CD4-positive, alpha-beta T cell treated with Interleukin-1 beta for 1 hour (primary cell): Measurements from ENCODE around the gene CRCP.
A peak's percentile ranks its signal among the peaks of the same experiment; 100 is the strongest.
"Not testable (repeated sequence)": the region's sequence is repeated elsewhere in the genome, so short reads cannot be mapped to it uniquely, and the experiment has no call there.

Experiments used
- DNase-seq, 2 donors: peaks; one replicate each; pipeline ENCODE4 v3.0.0-alpha.2; 2020 to 2022

The CRCP gene

DNA sequence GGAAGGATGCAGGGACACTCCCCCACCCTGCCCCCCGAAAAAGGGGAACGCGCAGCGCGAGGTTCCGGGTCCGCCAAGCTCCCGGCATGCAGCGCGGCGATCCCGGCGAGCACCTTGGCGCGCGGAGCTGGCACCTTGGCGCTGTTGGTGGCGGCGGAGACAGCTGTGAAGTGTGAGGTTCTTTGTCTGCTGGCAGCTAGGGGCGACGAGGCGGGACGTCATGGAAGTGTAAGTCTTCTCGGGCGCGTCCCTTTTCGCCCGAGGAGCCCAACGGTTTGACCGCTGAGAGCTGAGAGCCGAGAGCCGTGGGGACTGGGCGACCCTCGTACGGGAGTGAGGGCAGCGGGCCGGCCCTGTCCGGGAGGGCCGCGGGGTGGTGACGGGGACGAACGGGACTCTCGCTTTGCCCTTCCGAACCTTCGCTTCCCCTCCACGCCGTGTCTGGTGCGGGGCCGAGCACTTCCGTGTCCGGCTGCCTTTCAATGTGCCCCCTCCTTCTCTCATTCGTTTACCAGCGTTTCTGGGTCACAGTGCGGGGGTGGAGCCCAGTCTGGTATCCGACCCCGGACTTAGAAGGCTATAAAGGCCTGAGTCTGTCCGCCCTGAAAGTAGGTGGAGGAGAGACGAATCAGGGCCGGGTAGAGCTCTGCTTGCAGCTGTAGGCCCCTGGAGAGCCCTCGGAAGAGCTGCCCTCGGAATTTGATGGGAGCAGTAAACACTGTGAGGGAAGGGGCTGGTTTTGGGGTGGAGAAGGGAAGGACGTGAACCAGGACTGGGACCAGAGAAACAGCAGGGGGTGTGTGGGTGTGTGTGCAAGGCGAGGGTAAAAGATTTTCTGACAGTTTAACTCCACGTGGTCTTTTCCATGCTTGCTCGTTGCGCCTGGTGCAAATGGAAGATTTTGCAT, at the start of gene CRCP:
Gene CRCP (plus strand): TSS at position 105 of the 907 bp plus-strand sequence. CDS start 116 bp downstream, at position 221.
- peak; percentile 84 to 85 for DNase-seq

DNA sequence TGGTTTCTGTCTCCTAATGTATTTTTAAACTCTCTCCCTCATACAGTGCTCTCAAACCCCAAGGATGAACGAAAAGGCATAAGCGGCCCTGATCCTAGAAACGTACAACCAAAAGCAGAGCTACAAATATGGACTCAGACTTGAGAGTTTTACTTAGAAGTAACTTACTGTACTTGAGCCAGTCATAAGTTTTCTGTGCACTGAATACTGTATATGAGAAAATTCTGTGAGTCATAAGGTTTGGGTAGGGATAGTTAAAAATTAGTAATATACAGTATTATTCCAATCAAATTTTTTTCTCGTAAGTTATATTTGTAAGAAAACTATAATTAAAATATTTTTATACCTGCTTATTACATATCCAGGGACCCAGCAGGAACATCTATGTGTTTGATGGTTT, 44.9 kb upstream of the CRCP start:
- no peak for DNase-seq

DNA sequence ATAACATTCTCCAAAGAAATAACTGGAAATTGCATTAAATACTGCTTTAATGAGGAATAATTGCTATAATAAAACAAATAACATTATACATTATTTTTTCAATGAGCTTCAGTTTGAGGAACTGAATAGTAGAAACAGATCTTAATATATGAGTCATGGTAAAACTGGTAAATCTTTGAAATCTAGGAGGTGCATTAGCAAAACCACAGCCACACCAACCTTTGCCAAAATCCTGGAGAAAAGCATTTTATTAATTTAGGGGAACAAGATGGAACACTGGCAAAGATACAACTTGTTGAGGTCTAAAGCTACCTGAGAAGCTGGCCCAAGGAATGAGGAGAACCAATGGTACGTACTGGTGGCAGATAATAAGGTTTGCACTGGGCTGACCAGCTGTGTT, 44.4 kb upstream of the CRCP start:
- no peak for DNase-seq

DNA sequence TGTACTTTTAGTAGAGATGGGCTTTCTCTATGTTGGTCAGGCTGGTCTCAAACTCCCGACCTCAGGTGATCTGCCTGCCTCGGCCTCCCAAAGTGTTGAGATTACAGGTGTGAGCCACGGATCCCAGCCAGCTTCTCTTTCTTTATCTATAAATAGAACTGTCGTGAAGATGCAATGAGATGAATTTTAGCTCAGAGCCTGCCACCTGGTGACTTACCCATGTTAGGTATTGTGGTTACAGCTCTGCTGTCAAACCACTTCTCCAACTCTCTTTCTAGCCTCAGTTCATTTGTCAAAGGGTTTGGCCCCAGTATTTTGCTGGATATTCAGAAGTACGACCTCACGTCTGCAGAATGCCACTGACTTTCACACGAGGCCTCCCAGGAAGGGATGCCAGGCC, 42.4 kb upstream of the CRCP start:
- DNase-seq, result not testable (repeated sequence)

DNA sequence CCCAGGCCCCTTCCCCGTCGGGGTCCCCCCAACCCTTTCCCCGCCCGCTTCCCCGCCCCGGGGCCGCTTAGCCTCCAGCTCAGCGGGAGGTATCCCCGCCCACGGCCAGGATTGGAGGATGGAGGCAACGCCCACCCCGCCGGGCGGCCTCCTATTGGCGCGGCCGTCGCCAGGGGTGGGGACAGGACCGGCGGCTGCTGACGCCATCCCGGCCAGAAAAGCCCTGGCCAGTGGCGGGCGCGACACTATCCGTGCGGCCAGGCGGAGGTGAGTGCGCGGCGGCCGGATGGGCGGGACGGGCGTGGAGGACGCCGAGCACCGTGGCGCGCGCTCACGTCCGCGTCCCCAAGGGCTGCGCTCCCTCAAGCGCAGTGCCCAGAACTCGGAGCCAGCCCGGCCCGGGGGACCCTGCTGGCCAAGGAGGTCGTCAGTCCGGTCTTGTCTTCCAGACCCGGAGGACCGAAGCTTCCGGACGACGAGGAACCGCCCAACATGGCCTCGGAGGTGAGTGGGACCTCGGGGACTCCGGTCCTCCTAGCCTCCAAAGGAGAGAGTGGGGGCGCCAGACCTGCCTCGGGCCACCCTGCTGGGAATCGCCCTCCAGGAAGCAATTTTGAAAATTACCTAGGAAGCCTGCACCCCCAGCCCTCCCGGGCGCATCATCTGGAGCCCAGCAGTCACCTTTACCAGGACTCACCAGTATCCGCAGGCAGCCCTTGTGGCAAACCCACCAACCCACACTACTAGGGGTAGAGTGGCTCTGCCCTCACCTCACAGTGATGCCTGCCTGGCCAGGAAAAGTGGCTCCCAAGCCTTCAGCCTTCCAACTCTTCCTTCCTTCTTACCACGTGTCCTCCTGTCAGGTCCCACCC, 38.8 kb upstream of the CRCP start, which contains the start of gene ASL:
Gene ASL (plus strand): TSS at position 230 of the 872 bp plus-strand sequence. CDS start 263 bp downstream, at position 493.
- DNase-seq, result peak; percentile 89 to 90

DNA sequence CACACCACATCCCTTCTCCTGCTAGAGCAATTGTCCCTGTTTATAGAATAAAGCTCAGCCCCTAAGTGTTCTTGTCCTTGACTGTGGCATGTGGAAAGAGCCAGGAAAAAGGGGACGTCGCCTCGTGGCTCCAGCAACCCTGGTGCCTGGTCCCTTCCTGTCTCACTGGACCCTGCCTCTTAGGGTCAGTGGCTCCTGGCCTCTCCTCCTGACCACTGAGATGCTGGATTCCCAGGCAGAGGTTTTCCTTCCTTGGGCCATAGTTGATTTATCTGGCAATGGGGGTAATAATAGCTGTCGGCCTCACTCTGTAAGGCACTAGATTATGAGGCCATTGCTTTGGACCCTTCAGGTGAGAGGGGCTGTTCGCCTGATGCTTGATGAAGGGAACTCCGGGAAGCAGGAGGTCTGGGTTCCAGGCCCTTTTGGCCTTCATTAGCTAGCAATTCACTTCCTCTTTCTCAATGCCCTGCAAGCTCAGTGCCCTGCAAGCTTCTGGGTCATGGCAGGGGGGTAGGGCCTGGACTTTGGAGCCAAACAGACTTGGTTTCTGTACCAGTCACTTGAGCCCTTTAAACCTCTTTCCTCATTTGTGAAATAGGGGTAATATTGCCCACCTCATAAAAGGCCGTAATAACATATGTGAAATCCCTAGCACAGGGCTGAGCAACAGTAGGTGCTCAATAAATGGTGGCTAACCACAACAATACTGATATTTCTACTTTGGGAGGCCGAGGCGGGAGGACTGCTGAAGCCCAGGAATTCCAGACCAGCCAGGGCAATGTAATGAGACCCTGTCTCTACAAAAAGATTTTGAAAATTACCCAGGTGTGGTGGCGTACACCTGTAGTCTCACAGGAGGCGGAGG, 38.0 kb upstream of the CRCP start:
- DNase-seq, result no peak

DNA sequence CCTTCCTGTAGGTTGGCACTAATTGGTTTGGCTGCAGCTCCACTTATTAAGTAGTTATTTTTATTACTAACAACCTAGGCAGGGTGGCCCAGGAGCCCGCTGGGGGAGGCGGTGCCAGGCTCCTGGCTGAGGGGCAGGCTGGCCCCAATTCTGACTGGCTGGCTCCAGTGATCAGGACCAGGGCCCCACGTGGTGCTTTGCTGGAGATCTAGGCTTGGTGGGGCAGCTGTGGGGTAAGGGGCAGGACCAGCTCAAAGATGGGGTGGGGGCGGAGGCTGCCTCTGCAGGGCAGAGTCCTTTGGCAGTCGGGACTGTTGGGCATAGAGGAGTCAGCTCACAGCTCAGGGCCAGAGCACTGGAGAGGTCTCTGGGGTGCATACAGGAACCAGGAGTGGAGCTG, 36.6 kb upstream of the CRCP start:
- no peak for DNase-seq

DNA sequence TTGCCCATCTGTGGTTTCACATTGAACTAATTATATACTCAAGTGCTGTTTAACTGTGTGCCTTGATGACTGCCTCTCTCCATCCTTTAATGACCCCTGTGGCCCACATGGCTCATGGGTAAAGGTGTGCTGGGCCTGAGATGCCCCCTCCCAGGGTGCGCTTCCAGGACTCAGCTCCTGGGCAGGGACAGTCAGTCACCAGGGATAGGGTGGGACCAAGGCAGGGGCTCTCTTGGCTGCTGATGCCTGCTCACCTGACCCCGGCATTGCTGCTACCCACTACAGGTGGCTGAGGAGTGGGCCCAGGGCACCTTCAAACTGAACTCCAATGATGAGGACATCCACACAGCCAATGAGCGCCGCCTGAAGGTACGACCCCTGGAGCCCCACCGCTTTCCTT, 32.6 kb upstream of the CRCP start:
- DNase-seq, result no peak

DNA sequence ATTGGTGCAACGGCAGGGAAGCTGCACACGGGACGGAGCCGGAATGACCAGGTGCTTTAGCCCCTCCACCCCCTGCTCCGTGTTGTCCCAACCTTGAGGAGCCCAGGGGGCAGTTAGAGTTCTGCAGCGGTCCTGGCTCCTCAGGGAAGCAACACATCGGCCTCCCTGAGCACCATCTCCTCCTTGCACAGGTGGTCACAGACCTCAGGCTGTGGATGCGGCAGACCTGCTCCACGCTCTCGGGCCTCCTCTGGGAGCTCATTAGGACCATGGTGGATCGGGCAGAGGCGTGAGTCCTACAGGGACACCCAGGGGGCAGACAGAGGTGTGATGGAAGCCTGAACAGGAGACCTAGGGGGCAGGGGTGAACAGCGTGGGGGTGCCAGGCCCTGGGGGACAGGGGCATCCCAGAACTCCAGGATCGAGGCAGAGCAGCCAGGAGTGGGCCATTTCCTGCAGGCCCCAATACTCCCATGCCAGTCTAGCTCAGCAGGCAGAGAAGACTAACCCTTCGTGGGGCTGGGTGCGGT, 31.7 kb upstream of the CRCP start:
- no peak for DNase-seq

DNA sequence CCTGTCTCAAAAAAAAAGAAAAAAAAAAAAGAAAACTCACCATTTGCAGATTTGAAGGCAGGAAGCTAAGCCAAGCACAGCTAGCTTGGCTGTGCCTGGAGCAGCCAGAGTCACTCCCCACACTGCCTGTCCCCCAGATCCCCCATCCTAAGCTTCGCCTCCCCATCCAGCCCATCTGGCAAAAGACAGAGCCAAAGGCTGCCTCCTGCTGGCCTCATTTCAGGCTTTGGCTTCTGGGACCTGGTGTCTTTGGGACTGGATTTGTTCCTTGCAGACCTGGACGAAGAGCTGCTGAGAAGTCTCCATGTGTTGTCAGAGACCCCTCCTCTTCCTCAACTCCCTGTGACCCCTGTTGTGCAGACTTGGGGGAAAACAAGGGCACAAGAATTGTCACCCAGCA, 31.0 kb upstream of the CRCP start:
- no peak for DNase-seq

DNA sequence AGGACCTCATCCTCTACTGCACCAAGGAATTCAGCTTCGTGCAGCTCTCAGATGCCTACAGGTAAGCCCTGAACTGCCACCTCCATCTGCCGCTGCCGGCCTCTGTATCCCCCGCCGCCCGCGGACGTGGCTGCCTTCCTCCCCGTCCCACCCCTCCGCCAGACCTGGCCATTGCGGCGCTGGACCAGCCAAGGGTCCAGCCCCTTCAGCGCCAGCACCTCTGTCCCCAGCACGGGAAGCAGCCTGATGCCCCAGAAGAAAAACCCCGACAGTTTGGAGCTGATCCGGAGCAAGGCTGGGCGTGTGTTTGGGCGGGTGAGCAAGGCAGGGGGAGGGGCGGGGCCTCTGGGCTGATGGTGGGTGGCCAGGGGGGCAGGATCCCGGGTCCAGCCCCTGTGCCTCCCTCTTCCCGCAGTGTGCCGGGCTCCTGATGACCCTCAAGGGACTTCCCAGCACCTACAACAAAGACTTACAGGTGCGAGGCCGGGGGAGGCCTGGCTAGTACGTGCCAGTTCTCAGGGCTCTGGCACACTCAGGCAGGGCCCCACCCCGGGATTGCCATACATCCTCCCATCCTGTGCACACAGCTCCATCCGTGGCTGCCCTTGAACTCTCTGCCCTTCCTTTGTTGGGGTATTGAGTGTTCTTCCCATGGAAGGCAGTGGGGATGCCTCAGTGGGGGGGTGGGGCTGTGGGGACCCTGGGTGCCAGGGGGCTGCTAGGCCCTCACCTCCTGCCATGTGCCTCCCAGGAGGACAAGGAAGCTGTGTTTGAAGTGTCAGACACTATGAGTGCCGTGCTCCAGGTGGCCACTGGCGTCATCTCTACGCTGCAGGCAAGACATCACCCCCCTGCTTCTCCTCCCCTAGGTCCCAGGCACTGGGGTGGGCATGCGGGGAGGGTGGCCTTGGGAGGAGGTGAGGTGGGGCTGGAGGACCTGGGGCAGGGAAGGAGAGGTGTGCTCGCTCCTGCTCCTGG, 25.5 kb upstream of the CRCP start:
- no peak for DNase-seq

DNA sequence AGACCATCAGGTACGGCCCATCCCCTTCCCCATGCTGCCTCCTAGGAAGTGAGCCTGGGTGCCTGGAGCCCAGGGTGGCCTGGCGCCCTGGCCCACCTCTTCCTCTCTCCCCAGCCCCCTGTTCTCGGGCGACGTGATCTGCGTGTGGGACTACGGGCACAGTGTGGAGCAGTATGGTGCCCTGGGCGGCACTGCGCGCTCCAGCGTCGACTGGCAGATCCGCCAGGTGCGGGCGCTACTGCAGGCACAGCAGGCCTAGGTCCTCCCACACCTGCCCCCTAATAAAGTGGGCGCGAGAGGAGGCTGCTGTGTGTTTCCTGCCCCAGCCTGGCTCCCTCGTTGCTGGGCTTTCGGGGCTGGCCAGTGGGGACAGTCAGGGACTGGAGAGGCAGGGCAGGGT, 22.0 kb upstream of the CRCP start:
- DNase-seq, result no peak

DNA sequence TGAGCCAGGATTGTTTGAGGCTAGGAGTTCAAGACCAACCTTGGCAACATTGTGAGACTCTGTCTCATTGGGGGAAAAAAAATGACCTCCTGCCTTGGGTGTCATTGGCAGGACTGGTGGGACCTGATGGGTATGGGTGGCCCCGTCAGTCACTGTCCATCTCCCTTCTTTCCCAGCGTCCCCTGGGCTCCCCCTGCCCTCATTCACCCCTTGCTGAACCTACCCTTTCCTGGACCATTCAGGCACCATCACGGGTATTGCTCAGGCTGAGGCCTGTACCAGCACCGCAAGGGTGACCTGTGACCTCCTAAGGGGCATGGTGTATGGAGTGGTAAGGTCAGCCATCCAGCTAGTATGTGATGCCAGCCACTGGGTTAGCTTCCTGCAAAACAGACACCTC, 19.6 kb upstream of the CRCP start:
- no peak for DNase-seq

DNA sequence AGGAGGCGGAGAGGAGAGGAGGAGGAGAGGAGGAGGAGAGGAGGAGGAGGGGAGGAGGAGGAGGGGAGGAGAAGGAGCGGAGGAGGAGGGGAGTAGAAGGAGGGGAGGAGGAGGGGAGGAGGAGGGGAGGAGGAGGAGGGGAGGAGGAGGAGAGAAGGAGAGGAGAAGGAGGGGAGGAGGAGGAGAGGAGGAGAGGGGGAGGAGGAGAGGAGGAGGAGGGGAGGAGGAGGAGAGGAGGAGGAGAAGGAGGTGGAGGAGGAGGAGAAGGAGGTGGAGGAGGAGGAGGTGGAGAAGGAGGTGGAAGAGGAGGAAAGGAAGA, 15.5 kb upstream of the CRCP start:
- DNase-seq, result no peak

DNA sequence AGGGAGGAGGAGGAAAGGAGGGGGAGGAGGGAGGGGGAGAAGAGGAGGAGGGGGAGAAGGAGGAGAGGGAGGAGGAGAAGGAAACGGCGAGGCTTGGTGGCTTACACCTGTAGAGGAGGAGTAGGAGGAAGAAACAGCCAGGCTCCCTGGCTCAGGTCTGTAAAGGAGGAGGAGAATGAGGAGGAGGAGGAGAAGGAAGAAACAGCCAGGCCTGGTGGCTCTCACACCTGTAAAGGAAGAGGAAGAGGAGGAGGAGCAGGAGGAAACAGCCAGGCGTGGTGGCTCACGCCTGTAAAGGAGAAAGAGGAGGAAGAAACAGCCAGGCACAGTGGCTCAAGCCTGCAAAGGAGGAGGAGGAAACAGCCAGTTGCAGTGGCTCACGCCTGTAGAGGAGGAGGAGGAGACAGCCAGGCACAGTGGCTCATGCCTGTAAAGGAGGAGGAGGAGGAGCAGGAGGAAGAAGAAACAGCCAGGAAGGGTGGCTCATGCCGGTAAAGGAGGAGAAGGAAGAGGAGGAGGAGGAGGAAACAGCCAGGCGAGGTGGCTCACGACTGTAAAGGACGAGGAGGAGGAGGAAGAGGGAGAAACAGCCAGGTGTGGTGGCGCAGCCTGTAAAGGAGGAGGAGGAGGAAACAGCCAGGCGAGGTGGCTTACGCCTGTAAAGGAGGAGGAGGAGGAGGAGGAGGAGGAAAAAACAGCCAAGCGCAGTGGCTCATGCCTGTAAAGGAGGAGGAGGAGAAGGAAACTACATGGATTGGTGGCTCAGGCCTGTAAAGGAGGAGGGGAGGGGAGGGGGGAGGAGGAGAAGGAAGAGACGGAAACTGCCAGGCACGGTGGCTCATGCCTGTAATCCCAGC, 14.9 kb upstream of the CRCP start:
- peak; percentile 19 to 30 for DNase-seq

DNA sequence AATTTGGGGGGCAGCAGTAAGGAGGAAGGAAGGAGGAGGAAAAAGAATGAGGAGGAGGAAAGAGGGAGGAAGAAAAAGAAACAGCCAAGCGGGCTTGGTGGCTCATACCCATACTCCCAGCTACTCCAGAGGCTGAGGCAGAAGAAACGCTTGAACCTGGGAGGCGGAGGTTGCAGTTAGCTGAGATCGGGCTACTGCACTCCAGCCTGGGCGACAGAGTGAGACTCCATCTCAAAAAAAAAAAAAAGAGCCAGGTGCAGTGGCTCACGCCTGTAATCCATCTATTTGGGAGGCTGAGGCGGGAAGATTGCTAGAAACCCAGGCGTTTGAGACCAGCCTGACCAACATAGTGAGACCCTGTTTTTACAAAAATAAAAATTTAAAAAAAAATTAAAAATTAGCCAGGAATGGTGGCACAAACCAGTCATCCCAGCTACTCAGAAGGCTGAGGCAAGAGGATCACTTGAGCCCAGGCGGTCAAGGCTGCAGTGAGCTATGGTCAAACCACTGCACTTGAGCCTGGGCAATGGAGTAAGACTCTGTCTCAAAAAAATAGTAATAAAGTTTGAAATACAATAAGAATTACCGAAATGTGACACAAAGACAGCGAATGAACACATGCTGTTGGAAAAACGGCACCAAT, 14.1 kb upstream of the CRCP start:
- no peak for DNase-seq

DNA sequence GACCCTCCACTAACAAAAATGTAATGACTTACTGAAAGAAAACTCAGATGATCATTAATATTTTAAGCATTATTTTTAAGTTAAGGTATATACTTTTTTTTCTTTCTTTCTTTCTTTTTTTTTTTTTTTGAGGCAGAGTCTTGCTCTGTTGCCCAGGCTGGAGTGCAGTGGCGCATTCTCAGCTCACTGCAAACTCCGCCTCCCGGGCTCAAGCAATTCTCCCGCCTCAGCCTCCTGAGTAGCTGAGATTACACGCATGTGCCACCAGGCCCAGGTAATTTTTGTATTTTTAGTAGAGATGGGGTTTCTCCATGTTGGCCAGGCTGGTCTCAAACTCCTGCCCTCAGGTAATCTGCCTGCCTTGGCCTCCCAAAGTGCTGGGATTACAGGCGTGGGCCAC, 12.5 kb upstream of the CRCP start:
- DNase-seq, result not testable (repeated sequence)

DNA sequence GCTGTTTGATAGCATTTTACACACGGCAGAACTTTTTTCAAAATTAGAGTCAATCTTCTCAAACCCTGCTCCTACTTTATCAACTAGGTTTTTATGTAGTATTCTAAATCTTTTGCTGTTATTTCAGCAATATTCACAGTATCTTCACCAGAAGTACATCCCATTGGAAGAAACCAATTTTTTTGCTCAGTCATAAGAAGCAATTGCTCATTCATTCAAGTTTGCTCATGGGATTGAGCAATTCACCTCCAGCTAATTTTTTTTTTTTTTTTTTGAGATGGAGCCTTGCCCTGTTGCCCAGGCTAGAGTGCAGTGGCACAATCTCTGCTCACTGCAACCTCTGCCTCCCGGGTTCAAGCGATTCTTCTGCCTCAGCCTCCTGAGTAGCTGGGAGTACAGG, 10.7 kb upstream of the CRCP start:
- DNase-seq, result not testable (repeated sequence)

DNA sequence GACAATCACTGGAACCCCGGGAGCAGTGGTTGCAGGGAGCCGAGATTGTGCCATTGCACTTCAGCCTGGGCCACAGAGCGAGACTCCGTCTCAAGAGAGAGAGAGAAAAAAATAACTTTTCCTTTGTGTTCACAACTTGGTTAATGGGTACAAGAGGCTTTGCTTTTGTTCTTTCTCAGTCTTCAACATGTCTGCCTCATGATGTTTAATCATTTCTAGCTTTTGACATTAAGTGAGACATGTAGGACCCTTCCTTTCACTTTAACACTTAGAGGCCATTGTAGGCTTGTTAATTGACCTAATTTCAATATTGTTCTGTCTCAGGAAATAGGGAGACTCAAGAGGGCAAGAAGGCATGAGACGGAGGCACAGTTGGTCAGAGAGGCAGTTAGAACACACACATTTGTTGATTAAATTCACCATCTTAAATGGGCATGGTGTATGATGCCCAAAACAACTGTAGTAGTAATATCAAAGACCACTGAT, 9.3 kb upstream of the CRCP start:
- DNase-seq, result no peak

DNA sequence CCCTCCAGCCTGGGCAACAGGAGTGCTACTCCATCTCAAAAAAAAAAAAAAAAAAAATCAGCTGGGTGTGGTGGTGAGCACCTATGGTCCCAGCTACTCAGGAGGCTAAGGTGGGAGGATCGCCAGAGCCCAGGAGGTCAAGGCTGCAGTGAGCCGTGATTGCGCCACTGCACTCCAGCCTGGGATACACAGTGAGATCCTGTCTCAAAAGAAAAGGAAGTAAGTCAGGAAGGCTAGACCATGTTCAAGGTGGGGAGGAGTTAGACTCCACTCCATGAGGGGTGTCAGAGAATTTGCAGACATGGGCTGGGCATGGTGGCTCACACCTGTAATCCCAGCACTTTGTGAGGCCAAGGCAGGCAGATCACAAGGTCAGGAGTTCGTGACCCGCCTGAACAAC, 6.2 kb upstream of the CRCP start:
- DNase-seq, result not testable (repeated sequence)
